ENCODE measurements around the gene RRP1B. TPM values are rescaled to one million over a fixed set of nuclear protein-coding genes. Genes with fewer than 3 reads are reported as not detected.

RRP1B gene
- total and polyA plus RNA-seq, 2 donors (not counting 1 experiment from before 2014, with no cell fraction given) = 6.0 to 22.4 TPM

GRCh38 chr21:43694437-43695079 is 35.2 kb downstream of the RRP1B start:
- H2AFZ ChIP-seq (ENCODE audit: insufficient read depth, low read depth, low read length, poor library complexity, severe bottlenecking) = no peak overlapping the region
- ATAC-seq (ENCODE audit: low read depth) = no peak
- no peaks in the 10 kb centered on the region for H3K4me1 ChIP-seq (ENCODE audit: control insufficient read depth in 2 of 2, insufficient read depth in 2 of 2, low read length in 2 of 2)
- ChIA-PET CTCF (no interaction called here), POLR2A (no interaction called here)
- Mint-ChIP-seq H3K9me3 (ENCODE audit: insufficient read depth) (no peaks in the 10 kb centered on the region), H3K27me3 (no peaks in the 10 kb centered on the region), H3K4me1 (no peaks in the 10 kb centered on the region), H3K4me3 (no peak overlapping the region), H3K27ac (no peak overlapping the region)
- H3K9ac ChIP-seq (ENCODE audit: low read length) = no peak overlapping the region
- TF ChIP-seq CTCF (IDR thresholded peaks at IDR 0.05) (no peak), EZH2 (IDR thresholded peaks at IDR 0.05; ENCODE audit: borderline replicate concordance, insufficient read depth, low read depth, low read length, poor library complexity, severe bottlenecking) (no peak)
- DNase-seq = no peak
- WGBS (ENCODE audit: insufficient coverage) = 96% methylated on average over 23 of the region's 27 CpGs
- no peak overlapping the region for H3K27ac ChIP-seq (ENCODE audit: low read length in 2 of 2)
- H3K36me3 ChIP-seq (replicated peaks in 1 of 2; ENCODE audit: control extremely low read depth in 1 of 2, control insufficient read depth in 1 of 2, extremely low read depth in 1 of 2, insufficient read depth in 2 of 2, low read length in 1 of 2) = peaks cover 10 to 56% of the 10 kb centered on the region in 2 experiments
- no peak overlapping the region for H3K4me3 ChIP-seq (ENCODE audit: control extremely low read depth in 1 of 5, extremely low read depth in 1 of 5, insufficient read depth in 1 of 5, low read depth in 2 of 5, low read length in 4 of 5)
- H3K27me3 ChIP-seq (replicated peaks in 1 of 4; ENCODE audit: control extremely low read depth in 1 of 4, control insufficient read depth in 3 of 4, insufficient read depth in 4 of 4, low read length in 3 of 4) = no peaks in the 10 kb centered on the region
- H4K20me1 ChIP-seq (ENCODE audit: control insufficient read depth, insufficient read depth, low read length, poor library complexity, severe bottlenecking) = no peaks in the 10 kb centered on the region
- H3K79me2 ChIP-seq (ENCODE audit: control insufficient read depth, insufficient read depth, low read length) = no peaks in the 10 kb centered on the region
- intact Hi-C loops (cut with micrococcal nuclease) = no loop called here
- H3K9me3 ChIP-seq (ENCODE audit: control extremely low read depth in 1 of 3, control insufficient read depth in 2 of 3, insufficient read depth in 1 of 3, low read length in 2 of 3) = no peaks in the 10 kb centered on the region
- no peak overlapping the region for H3K4me2 ChIP-seq (replicated peaks; ENCODE audit: low read depth, low read length, poor library complexity, severe bottlenecking)

- Mint-ChIP-seq H3K9me3 (ENCODE audit: insufficient read depth) (no peaks in the 10 kb centered on the region), H3K4me3 (no peak overlapping the region), H3K27ac (no peak overlapping the region), H3K4me1 (no peaks in the 10 kb centered on the region), H3K27me3 (no peaks in the 10 kb centered on the region)
- Histone ChIP-seq H3K27ac (ENCODE audit: low read length in 2 of 2) (no peak overlapping the region), H3K79me2 (ENCODE audit: control insufficient read depth, insufficient read depth, low read length) (no peaks in the 10 kb centered on the region), H3K9ac (ENCODE audit: low read length) (no peak overlapping the region), H3K4me2 (replicated peaks; ENCODE audit: low read depth, low read length, poor library complexity, severe bottlenecking) (no peak overlapping the region), H3K36me3 (replicated peaks in 1 of 2; ENCODE audit: control extremely low read depth in 1 of 2, control insufficient read depth in 1 of 2, extremely low read depth in 1 of 2, insufficient read depth in 2 of 2, low read length in 1 of 2) (peaks cover 7 to 39% of the 10 kb centered on the region in 2 experiments), H3K4me3 (ENCODE audit: control extremely low read depth in 1 of 5, extremely low read depth in 1 of 5, insufficient read depth in 1 of 5, low read depth in 2 of 5, low read length in 4 of 5) (no peak overlapping the region), H3K27me3 (replicated peaks in 1 of 4; ENCODE audit: control extremely low read depth in 1 of 4, control insufficient read depth in 3 of 4, insufficient read depth in 4 of 4, low read length in 3 of 4) (no peaks in the 10 kb centered on the region), H3K9me3 (ENCODE audit: control extremely low read depth in 1 of 3, control insufficient read depth in 2 of 3, insufficient read depth in 1 of 3, low read length in 2 of 3) (no peaks in the 10 kb centered on the region), H2AFZ (ENCODE audit: insufficient read depth, low read depth, low read length, poor library complexity, severe bottlenecking) (no peak overlapping the region), H3K4me1 (ENCODE audit: control insufficient read depth in 2 of 2, insufficient read depth in 2 of 2, low read length in 2 of 2) (no peaks in the 10 kb centered on the region), H4K20me1 (ENCODE audit: control insufficient read depth, insufficient read depth, low read length, poor library complexity, severe bottlenecking) (no peaks in the 10 kb centered on the region)
- DNase-seq (no peak), ATAC-seq (ENCODE audit: low read depth) (no peak)
- POLR2A ChIA-PET = no interaction called here
- CTCF ChIA-PET = no interaction called here
- TF ChIP-seq EZH2 (IDR thresholded peaks at IDR 0.05; ENCODE audit: borderline replicate concordance, insufficient read depth, low read depth, low read length, poor library complexity, severe bottlenecking) (no peak), CTCF (IDR thresholded peaks at IDR 0.05) (no peak)
- intact Hi-C loops (cut with micrococcal nuclease) = no loop called here
- 98% methylated on average over 12 of the region's 17 CpGs for WGBS (ENCODE audit: insufficient coverage)
Observed at GRCh38 chr21:43696214-43696613, 36.9 kb downstream of the RRP1B start.

Data from B cell (primary cell).